GM13976 (cell line): ENCODE data around the gene ZBTB38.

Source experiments
- DNase-seq: peaks from one replicate; pipeline ENCODE4 v3.0.0; 2012; ENCODE audit warnings: low spot score
- in situ Hi-C: fragments of 300-500 bp; cut with MboI; formaldehyde crosslinking; loops from one replicate; pipeline ENCODE4 v1.12.0; 2022; ENCODE audit warnings: low sequenced_read_pairs, mixed read lengths, inconsistent platforms; ENCODE audit not compliant: unreplicated experiment
- TF ChIP-seq, protein P1 (sequence below): IDR thresholded peaks from 2 replicates; pipeline ENCODE4 v1.5.1; 2012; ENCODE audit warnings: borderline replicate concordance, mild to moderate bottlenecking; ENCODE audit not compliant: insufficient read depth; ENCODE audit errors: extremely low read depth, missing control alignments, control extremely low read depth

Gene ZBTB38

DNA sequence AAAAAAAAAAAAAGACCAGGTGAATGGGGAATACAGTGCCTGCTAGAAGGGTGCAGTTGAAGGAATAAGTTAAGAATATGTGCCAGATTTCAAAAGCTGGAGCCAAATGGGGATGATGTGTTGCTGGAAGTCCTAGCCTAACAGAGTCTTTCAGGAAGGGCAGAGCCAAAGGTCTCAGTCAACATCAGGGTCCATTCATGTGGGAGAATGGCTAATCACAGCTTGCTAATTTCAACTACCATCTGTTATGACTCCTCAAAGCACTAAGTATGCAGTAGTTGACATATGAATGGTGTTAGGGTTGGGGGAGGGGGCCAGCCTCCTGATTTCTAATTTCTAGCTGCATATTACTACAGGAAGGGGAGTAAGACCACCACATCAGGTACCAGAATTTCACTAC, 4.4 kb downstream of the ZBTB38 start:
- in situ Hi-C loops: no loop called here
- TF ChIP-seq, protein P1, sequence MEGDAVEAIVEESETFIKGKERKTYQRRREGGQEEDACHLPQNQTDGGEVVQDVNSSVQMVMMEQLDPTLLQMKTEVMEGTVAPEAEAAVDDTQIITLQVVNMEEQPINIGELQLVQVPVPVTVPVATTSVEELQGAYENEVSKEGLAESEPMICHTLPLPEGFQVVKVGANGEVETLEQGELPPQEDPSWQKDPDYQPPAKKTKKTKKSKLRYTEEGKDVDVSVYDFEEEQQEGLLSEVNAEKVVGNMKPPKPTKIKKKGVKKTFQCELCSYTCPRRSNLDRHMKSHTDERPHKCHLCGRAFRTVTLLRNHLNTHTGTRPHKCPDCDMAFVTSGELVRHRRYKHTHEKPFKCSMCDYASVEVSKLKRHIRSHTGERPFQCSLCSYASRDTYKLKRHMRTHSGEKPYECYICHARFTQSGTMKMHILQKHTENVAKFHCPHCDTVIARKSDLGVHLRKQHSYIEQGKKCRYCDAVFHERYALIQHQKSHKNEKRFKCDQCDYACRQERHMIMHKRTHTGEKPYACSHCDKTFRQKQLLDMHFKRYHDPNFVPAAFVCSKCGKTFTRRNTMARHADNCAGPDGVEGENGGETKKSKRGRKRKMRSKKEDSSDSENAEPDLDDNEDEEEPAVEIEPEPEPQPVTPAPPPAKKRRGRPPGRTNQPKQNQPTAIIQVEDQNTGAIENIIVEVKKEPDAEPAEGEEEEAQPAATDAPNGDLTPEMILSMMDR: no peak
- DNase-seq: no peak

DNA sequence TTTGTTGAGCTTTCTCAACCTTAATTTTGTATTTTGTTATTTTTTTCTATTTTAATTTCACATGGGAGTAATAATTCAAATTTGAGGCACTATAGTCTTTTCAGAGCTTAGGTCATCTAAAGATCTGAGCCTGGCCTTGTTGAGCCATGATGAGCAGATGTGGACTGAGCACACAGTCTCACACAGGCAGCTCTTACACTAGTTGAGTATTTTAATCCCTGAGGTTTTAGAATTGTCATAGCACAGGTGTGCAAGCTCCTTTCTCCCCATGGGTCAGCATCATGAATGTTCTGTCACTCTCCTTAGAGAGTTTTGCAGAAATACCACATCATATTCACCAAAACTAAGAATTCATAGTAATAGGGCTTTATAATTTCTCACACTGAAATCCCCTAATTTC, 4.9 kb downstream of the ZBTB38 start:
- no peak for DNase-seq
- TF ChIP-seq, protein P1: no peak
- in situ Hi-C loops: no loop called here

DNA sequence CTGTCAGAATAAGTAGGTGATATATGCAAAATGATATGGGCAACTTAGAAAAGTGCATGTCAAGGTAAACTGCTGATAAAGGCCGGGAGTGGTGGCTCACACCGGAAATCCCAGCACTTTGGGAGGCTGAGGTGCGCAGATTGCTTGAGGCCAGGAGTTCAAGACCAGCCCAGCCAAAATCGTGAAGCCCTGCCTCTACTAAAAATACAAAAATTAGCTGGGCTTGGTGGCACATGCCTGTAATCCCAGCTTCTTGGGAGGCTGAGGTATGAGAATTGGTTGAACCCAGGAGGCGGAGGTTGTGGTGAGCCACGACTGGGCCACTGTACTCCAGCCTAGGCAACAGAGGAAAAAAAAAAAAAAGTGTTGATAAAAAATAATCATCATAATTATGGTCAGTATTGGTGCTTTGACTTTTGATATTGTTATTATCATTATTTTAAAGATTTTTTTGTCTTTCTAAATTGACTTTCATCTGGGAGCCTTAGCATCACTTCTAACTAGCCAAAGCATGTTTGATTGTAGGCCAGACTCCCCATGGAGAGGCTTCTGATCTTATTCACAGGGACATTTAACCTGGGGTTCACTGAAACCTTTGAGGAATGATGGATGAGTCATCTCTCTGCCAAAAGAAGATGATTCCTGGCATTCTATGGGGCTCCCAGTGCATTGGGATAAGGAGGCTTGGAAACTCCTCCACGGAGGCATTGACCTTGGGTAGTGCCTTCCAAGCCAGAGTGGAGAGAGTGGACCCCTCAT, 5.6 kb downstream of the ZBTB38 start:
- TF ChIP-seq, protein P1: no peak
- in situ Hi-C loops: no loop called here
- no peak for DNase-seq

- in situ Hi-C loops: no loop called here
- no peak for DNase-seq
These were observed 7.3 kb downstream of the ZBTB38 start for GRCh38 chr3:141375381-141376301.

DNA sequence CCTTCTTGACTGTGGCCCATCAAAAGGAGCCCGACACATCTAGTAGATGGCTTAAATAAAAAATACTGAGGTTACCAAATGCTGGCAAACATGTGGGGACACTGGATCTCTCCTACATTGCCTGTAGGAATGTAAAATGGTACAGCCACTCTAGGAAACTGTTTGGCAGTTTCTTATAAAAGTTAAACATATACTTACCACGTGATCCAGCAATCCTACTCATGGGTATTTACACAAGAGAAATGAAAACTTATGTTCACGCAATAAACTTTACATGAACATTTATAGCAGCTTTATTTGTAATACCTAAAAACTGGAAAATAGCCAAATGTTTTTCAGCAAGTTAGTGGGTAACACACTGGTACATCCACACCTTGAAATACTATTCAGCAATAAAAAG, 9.1 kb downstream of the ZBTB38 start:
- TF ChIP-seq, protein P1: no peak
- DNase-seq: no peak
- in situ Hi-C loops: no loop called here

More at GRCh38 chr3:141375381-141376301, 7.3 kb downstream of the ZBTB38 start:
- TF ChIP-seq, protein P1: no peak

DNA sequence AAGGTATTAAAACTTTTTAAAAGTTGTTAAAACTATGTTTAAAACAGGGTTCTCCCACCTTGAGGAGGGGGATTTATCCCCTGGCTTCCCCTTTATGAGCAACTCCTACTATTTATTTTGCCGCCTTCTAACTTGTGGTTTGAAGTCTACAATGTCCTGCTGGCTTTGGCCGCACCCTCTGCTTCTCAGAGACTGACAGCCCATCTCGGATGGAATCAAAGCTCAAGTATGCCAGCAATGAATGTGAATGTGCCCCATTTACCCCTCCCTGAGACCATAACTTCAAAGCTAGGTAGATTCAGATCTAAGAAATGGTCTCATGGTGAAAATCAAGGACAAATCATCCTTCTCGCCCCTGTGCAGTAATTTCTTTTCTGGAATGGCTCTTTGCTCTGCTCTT, 10.3 kb downstream of the ZBTB38 start:
- TF ChIP-seq, protein P1: no peak
- in situ Hi-C loops: no loop called here
- no peak for DNase-seq
